IPS-18a (cell line): ENCODE measurements around the gene HEYL.

Experiments
- H3K27ac ChIP-seq: one replicate; pipeline ENCODE4 v1.5.1; 2013; ENCODE audit warnings: low read length
- H3K27me3 ChIP-seq: one replicate; pipeline ENCODE4 v1.6.1; 2013; ENCODE audit warnings: mild to moderate bottlenecking, low read length; ENCODE audit not compliant: control insufficient read depth, insufficient read depth
- H3K36me3 ChIP-seq: one replicate; pipeline ENCODE4 v1.6.1; 2013; ENCODE audit warnings: low read depth, low read length; ENCODE audit not compliant: control insufficient read depth
- H3K4me1 ChIP-seq: one replicate; pipeline ENCODE4 v1.6.1; 2013; ENCODE audit warnings: low read depth, low read length; ENCODE audit not compliant: control insufficient read depth
- H3K4me3 ChIP-seq: one replicate; pipeline ENCODE4 v1.5.1; 2013; ENCODE audit warnings: low read length
- H3K9ac ChIP-seq: one replicate; pipeline ENCODE4 v1.6.1; 2013; ENCODE audit warnings: mild to moderate bottlenecking, low read length, moderate library complexity
- H3K9me3 ChIP-seq: one replicate; pipeline ENCODE4 v1.6.1; 2013; ENCODE audit warnings: low read depth, low read length; ENCODE audit not compliant: control insufficient read depth

The HEYL gene

DNA sequence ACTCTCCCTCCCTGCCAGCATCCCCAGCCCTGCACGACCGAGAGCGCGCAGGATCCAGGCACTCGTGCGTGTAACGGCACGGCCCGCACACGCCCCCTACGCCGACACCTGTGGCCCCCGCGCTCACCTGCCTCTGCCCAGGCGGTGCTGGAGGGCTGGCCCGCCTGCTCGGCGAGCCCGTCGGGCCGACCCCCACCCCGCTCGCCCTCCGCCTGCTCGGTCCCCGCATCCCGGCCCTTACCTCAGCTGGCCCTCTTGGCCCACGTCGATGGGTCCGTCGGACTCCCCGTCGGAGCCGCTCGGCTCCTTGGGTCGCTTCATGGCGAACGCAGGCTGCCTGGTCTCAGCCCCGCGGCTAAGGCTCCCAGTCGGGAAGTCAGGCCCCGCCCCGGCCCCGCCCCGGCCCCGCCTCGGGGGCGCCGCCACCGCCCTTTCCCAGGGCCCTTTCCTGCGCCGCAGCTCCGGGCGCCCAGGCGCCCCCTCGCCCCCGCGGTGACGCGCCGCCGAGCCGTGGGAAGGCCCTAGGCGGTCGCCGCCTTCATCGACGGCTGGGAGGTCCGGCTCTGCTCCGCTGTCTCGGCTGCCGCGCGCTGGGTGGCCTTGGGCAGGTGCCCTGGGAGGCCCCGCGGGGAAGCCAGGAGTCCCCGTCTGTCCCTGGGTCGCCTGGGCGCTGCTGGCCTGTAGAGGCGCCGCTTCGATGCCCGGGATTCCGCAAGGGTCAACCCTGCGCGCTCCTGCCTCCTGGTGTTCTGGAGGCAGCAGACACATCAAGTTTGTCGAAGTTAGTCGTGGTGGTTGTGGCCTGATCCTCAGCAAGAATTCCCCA lies at the start of gene HEYL:
Gene HEYL (minus strand): TSS at position 339 of the 826 bp plus-strand sequence. CDS start 18 bp downstream, at position 321.
- H3K9me3 ChIP-seq: no peaks in the 10 kb centered on the region
- no peaks in the 10 kb centered on the region for H3K36me3 ChIP-seq
- peaks cover 79% of the 10 kb centered on the region for H3K27me3 ChIP-seq
- no peak within 1 kb of the TSS for H3K27ac ChIP-seq
- peak within 1 kb of the TSS; percentile 55 for H3K4me3 ChIP-seq
- no peak within 1 kb of the TSS for H3K9ac ChIP-seq
- H3K4me1 ChIP-seq: no peaks in the 10 kb centered on the region

DNA sequence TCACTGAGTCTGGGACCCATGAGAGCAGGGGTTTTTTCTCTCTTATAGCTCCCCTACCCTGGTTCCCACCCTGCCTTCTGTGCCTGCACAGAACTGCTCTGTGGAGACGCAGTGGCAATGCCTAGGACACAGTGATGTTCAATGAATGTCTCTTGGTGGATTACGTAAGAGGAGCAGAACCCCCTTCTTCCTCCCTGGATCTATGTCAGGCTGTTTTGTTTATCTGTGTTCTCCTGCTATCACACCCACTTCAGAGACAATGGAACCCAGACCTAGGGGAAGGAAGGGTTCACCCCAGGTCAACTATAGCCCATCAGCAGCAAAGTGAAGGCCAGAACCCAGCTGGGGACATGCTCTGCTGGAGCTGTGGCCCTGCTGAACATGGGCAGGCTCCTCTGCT lies 49.8 kb upstream of the HEYL start:
- peaks cover 97% of the 10 kb centered on the region for H3K27me3 ChIP-seq

DNA sequence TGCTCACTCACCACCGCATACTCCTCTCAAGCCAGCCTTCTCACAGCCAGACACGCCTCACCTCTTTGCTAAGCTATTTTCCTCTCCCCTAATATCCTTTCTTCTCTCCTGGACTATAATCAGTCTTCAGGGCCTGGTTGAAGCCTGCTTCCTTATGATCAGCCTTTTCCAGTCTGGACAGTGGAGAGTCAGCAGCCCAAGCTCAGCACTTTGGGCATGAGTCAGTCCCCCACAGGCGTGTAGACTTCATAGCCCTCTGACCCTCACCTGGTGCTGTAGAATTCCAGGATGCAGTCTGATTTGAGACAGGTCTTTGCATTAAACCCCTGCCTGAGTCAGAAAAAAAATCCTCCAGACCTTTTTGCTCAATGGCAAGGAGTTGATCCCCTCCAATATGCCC lies 49.3 kb upstream of the HEYL start:
- no peaks in the 10 kb centered on the region for H3K36me3 ChIP-seq
- H3K27ac ChIP-seq: no peak overlapping the region
- H3K9ac ChIP-seq: no peak overlapping the region
- H3K4me1 ChIP-seq: no peaks in the 10 kb centered on the region
- H3K4me3 ChIP-seq: no peak overlapping the region
- H3K27me3 ChIP-seq: peaks cover 97% of the 10 kb centered on the region
- no peaks in the 10 kb centered on the region for H3K9me3 ChIP-seq

More for the DNA sequence above, 49.8 kb upstream of the HEYL start:
- Histone ChIP-seq H3K9me3 (no peaks in the 10 kb centered on the region), H3K27ac (no peak overlapping the region), H3K36me3 (no peaks in the 10 kb centered on the region), H3K9ac (no peak overlapping the region), H3K4me1 (no peaks in the 10 kb centered on the region), H3K4me3 (no peak overlapping the region)

DNA sequence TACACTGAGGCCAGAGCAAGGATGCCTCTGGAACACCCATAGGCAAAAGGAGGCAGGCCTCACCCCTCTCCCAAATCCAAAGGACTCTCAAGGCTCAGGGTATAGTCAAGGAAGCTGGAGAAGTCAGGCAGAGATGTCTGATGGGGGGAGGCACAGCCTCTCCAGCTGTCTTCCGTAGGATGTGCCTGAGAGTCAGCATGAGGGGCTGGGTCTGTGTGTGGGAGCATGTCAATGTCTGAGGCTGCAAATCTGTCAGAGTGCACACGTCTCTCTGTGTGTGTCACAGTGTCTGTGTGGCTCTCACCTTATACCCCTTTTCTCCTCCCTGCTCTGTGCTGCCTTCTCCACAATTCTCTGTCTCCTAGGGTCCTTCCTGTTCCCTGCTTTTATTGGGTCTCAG lies 47.8 kb upstream of the HEYL start:
- H3K9ac ChIP-seq: no peak overlapping the region
- H3K27me3 ChIP-seq: peaks cover 97% of the 10 kb centered on the region
- H3K36me3 ChIP-seq: no peaks in the 10 kb centered on the region
- no peaks in the 10 kb centered on the region for H3K4me1 ChIP-seq
- H3K27ac ChIP-seq: no peak overlapping the region
- H3K4me3 ChIP-seq: no peak overlapping the region
- no peaks in the 10 kb centered on the region for H3K9me3 ChIP-seq

DNA sequence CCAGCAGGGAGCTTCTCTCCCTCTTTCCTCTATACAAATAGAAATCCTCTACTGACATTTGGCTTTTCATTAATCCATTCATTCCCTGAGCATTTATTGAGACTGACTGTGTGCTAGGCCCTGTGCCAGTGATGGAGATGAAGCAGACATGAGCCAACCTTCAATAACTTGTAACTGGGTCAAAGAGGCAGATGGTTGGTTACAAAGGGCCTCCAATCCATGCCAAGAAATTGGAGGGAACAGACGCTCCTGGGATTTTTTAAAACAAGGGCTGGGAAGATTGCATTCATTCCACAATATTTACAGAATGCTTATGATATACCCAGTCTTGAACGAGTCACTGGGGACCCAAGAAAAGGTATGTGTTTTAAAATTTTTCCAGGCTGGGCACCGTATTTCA lies 45.6 kb upstream of the HEYL start:
- Histone ChIP-seq H3K36me3 (no peaks in the 10 kb centered on the region), H3K27me3 (peaks cover 97% of the 10 kb centered on the region), H3K4me1 (no peaks in the 10 kb centered on the region), H3K9me3 (no peaks in the 10 kb centered on the region), H3K27ac (no peak overlapping the region), H3K9ac (no peak overlapping the region), H3K4me3 (no peak overlapping the region)

DNA sequence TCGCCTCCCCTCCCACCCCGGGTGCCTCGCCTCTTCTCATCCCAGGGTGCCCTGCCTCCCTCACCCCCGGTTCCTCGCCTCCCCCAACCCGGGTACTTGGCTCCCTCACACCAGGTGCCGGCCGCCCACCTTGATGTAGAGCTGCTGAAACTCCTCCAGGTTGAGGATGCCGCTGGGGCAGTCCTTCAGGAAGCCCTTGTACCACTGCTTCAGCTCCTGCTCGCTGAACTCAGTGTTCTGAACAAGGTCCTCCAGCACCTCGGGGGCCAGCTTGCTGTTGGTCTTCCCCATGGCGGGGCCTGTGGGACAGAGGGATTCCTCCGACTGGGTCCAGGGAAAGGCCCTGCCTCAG lies 44.8 kb upstream of the HEYL start:
- no peaks in the 10 kb centered on the region for H3K4me1 ChIP-seq
- no peak overlapping the region for H3K9ac ChIP-seq
- no peak overlapping the region for H3K4me3 ChIP-seq
- H3K36me3 ChIP-seq: no peaks in the 10 kb centered on the region
- H3K27ac ChIP-seq: no peak overlapping the region
- H3K27me3 ChIP-seq: peaks cover 97% of the 10 kb centered on the region
- H3K9me3 ChIP-seq: no peaks in the 10 kb centered on the region

DNA sequence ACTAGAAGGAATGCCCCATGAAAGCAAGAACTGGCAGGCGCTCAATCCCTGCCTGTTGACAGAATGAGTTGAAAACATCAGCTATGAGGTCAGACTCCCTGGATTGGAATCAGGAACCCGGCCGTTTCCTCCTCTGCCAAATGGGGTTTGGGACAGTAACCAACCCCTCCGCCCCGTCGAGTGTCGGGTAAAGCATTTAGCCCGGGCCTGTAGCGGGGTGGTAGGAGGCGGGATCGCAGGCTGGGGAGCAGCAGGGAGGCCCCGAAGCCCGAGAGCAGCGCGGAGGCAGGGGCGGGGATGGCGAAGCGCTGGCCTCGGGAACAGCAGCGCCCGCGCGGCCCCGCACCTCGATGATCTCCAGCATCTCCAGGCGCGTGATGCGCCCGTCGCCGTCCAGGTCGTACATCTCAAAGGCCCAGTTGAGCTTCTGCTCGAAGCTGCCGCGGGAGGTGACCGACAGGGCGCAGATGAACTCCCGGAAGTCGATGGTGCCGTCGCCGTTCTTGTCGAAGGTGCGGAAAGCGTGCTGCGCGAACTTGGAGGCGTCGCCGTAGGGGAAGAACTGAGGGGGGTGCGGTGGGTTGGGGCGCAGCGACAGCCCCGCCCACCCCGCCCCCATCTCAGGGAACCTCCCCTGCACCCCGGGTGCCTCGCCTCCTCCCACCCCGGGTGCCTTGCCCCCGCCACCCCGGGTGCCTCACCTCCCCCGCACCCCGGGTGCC lies 44.3 kb upstream of the HEYL start:
- Histone ChIP-seq H3K27ac (no peak overlapping the region), H3K4me3 (no peak overlapping the region), H3K36me3 (no peaks in the 10 kb centered on the region), H3K9me3 (no peaks in the 10 kb centered on the region), H3K27me3 (peaks cover 97% of the 10 kb centered on the region), H3K4me1 (no peaks in the 10 kb centered on the region), H3K9ac (no peak overlapping the region)

DNA sequence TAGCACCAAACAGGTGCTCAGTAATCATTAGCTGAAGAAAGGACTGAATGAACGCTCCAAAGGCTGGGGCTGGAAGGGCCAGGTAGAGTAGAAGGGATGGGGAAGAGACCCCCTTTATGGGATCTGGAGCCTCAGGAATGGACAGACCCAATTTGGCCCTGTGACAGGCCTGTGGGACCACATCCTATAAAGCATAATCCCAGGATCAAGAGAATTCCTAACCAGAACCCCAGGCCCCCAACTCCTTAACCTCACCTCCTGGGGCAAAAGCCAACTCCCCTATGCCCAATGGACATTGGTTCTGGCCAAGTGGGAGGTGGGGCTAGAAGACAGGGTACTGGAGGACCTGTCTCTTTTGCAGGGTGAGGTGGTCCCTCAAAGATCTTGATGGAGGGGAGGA lies 42.6 kb upstream of the HEYL start:
- H3K36me3 ChIP-seq: no peaks in the 10 kb centered on the region
- peaks cover 94% of the 10 kb centered on the region for H3K27me3 ChIP-seq
- no peaks in the 10 kb centered on the region for H3K4me1 ChIP-seq
- H3K4me3 ChIP-seq: no peak overlapping the region
- H3K9me3 ChIP-seq: no peaks in the 10 kb centered on the region
- H3K27ac ChIP-seq: no peak overlapping the region
- H3K9ac ChIP-seq: no peak overlapping the region

DNA sequence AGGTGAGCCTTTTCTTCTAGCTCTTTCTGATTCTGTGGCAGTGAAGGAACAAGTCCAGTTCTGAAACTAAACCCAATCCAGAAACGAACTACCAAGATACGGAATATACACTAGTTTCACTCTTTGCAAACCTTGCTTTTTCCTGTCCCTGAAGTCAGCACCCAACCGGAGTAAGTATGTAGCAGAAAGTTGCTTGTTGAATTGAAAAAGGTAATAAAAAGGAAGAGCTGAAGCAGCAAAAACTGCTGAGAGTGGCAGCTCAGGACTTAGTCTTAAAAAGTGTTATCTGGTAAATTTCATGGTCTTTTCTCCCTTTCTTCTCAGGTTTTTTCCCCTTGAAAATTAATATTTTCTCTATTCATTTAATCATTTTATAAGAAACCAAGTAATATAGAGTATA lies 41.9 kb upstream of the HEYL start:
- Histone ChIP-seq H3K9ac (no peak overlapping the region), H3K27ac (no peak overlapping the region), H3K27me3 (peaks cover 94% of the 10 kb centered on the region), H3K4me3 (no peak overlapping the region), H3K36me3 (no peaks in the 10 kb centered on the region), H3K9me3 (no peaks in the 10 kb centered on the region), H3K4me1 (no peaks in the 10 kb centered on the region)

DNA sequence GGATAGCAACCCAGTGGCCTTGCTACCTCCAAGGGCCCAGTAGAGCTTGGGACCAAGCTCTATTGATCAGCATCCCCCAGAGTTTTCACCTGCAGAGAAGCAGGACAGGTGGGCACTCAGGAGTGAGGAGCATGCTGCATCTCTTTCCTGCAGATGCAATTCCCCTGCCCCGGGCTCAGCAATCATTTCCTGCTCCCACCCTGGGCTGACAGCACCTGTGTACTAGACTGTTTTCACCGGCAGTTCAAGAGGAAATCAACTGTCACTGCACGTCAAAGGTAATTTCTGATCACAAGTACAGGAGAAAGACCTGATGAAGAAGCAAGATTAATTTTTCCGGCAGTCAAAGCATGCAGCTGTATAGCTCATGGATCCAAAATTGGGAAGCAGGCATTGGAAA lies 41.3 kb upstream of the HEYL start:
- Histone ChIP-seq H3K36me3 (no peaks in the 10 kb centered on the region), H3K4me1 (no peaks in the 10 kb centered on the region), H3K27me3 (peaks cover 92% of the 10 kb centered on the region), H3K9me3 (no peaks in the 10 kb centered on the region), H3K27ac (no peak overlapping the region), H3K9ac (no peak overlapping the region), H3K4me3 (no peak overlapping the region)

DNA sequence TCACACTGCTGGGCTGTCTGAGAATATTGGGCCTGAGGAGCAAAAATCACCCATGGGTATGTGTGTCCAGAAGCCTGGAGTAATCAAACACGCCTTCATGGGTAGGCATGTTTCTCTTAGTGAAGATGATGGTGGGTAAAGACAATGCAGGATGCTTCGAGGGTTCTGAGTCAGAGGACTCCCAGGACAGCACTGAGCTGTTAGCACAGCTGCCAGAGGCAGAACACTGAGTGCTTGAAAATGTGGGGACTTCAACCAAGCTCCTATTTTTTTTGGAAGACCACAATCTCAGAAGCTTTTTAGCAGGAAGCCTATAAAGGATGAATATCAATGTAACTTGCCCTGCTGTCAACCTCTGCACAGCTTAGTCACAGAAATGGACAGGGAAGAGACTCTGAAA lies 40.4 kb upstream of the HEYL start:
- H3K9me3 ChIP-seq: no peaks in the 10 kb centered on the region
- no peak overlapping the region for H3K9ac ChIP-seq
- no peak overlapping the region for H3K27ac ChIP-seq
- H3K4me3 ChIP-seq: no peak overlapping the region
- H3K36me3 ChIP-seq: no peaks in the 10 kb centered on the region
- no peaks in the 10 kb centered on the region for H3K4me1 ChIP-seq
- H3K27me3 ChIP-seq: peaks cover 93% of the 10 kb centered on the region

DNA sequence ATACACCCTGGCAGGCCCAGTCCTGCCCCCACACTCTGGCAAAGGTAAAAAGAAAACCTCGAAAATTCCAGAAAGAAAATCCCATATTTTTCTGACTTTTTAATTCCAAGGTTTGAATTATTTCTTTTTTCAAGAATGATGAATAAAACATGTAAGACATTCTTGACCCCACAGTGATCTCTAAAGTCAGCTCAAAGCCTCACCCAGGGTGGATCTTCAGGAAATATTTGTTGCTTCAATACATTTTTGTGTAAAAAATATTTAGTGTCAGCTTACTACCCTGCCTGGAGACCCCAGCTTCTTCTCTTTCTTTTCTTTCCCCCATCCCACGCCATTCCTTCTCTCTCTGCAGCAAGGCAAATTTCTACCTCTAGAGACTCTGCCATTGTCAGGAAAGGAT lies 39.4 kb upstream of the HEYL start:
- no peak overlapping the region for H3K4me3 ChIP-seq
- no peaks in the 10 kb centered on the region for H3K4me1 ChIP-seq
- no peaks in the 10 kb centered on the region for H3K36me3 ChIP-seq
- H3K9me3 ChIP-seq: no peaks in the 10 kb centered on the region
- H3K27me3 ChIP-seq: peaks cover 93% of the 10 kb centered on the region
- no peak overlapping the region for H3K27ac ChIP-seq
- no peak overlapping the region for H3K9ac ChIP-seq
